GM12878 (cell line): ENCODE measurements around the gene ATP2A3. TPM values are rescaled to one million over a fixed set of nuclear protein-coding genes. Genes with fewer than 3 reads are reported as not detected.

Experiments used
- ATAC-seq: fragments of 200-7000 bp; cut with Tn5 transposase; 3 replicates; pipeline ENCODE4 v1.9.1; 2020; ENCODE audit warnings: mild to moderate bottlenecking, moderate library complexity
- BruUV-seq: library from RNA; stranded (reverse); fragments of 400-500 nt; replicated peaks from 2 replicates; lab custom pipeline; 2021; lab: Mats Ljungman, UMichigan
- CTCF ChIA-PET: fragments of 300-600 bp; sonication (Branson Sonifier 250); formaldehyde crosslinking; extraction: SDS; loops from one replicate; lab custom pipeline; 2021; ENCODE audit warnings: inconsistent platforms; lab: Yijun Ruan, JAX
- POLR2A ChIA-PET: fragments of 350-600 bp; formaldehyde crosslinking; extraction: SDS; loops from one replicate; lab custom pipeline; 2021; ENCODE audit warnings: inconsistent platforms; lab: Charles Lee
- RAD21 ChIA-PET: fragments of 300-600 bp; sonication (Branson Sonifier 250); formaldehyde crosslinking; loops from one replicate; lab custom pipeline; 2023; ENCODE audit warnings: antibody characterized with exemption; ENCODE audit not compliant: unreplicated experiment; lab: Charles Lee
- SMC1A ChIA-PET: fragments of 300-600 bp; sonication (Branson Sonifier 250); formaldehyde crosslinking; loops from one replicate; lab custom pipeline; 2023; ENCODE audit not compliant: unreplicated experiment, uncharacterized antibody; lab: Charles Lee
- DNase-seq: peaks from one replicate; pipeline ENCODE4 v3.0.0-alpha.2; 2011; ENCODE audit warnings: low read depth, low spot score
- FAIRE-seq: peaks from 3 replicates; lab custom pipeline; 2011; peaks lifted over from hg19 to GRCh38; lab: Jason Lieb, UNC
- H2AFZ ChIP-seq: 2 replicates; pipeline ENCODE4 v1.6.0; 2011; ENCODE audit warnings: low read depth, low read length, control low read depth; ENCODE audit not compliant: control insufficient read depth
- H3K27ac ChIP-seq: 2 replicates; pipeline ENCODE4 v1.5.1; 2011; ENCODE audit warnings: control low read depth; ENCODE audit not compliant: control insufficient read depth, insufficient read depth
- H3K27me3 ChIP-seq, 2 experiments: replicated peaks in 1 of 2; 2 replicates each; pipeline versions ENCODE4 v1.6.0 to v1.6.1; 2011; ENCODE audit warnings: low read length in 1 of 2; ENCODE audit not compliant: control insufficient read depth in 2 of 2, insufficient read depth in 2 of 2
- H3K36me3 ChIP-seq, 2 experiments: 2 replicates each; pipeline ENCODE4 v1.5.1; 2011; ENCODE audit warnings: low read length in 1 of 2; ENCODE audit not compliant: control insufficient read depth in 2 of 2, insufficient read depth in 2 of 2
- H3K4me1 ChIP-seq: 2 replicates; pipeline ENCODE4 v1.6.1; 2011; ENCODE audit warnings: mild to moderate bottlenecking, low read length, moderate library complexity, mixed read lengths; ENCODE audit not compliant: control insufficient read depth, insufficient read depth
- H3K4me2 ChIP-seq: 2 replicates; pipeline ENCODE4 v1.6.0; 2011; ENCODE audit warnings: control low read depth; ENCODE audit not compliant: control insufficient read depth, insufficient read depth
- H3K4me3 ChIP-seq: fragments of 200-600 bp; sonication (generic); 2 replicates; pipeline ENCODE4 v1.5.1; 2016
- H3K79me2 ChIP-seq: 2 replicates; pipeline ENCODE4 v1.6.0; 2011; ENCODE audit warnings: low read length; ENCODE audit not compliant: control insufficient read depth, insufficient read depth
- H3K9ac ChIP-seq: 2 replicates; pipeline ENCODE4 v1.8.0; 2011; ENCODE audit warnings: low read length, control low read depth, mixed read lengths; ENCODE audit not compliant: control insufficient read depth, insufficient read depth
- H3K9me3 ChIP-seq: replicated peaks from 3 replicates; pipeline ENCODE4 v1.5.1; 2011; ENCODE audit warnings: mild to moderate bottlenecking, low read length; ENCODE audit not compliant: control insufficient read depth, insufficient read depth
- H4K20me1 ChIP-seq: 2 replicates; pipeline ENCODE4 v1.6.0; 2011; ENCODE audit not compliant: control insufficient read depth, insufficient read depth
- ATF7 ChIP-seq: fragments of 450-650 bp; IDR thresholded peaks from 2 replicates; pipeline ENCODE4 v1.6.1; 2016; ENCODE audit warnings: low read depth, mild to moderate bottlenecking
- BACH1 ChIP-seq: fragments of 450-650 bp; IDR thresholded peaks from 2 replicates; pipeline ENCODE4 v1.6.1; 2017; ENCODE audit warnings: mild to moderate bottlenecking, borderline replicate concordance
- EED ChIP-seq: sonication (generic); IDR thresholded peaks from 2 replicates; pipeline ENCODE4 v1.6.1; 2016; ENCODE audit warnings: antibody characterized with exemption, low read depth
- GABPA ChIP-seq: IDR thresholded peaks from 2 replicates; pipeline ENCODE4 v1.6.1; 2014; ENCODE audit warnings: antibody characterized with exemption, low read depth, mild to moderate bottlenecking, inconsistent platforms
- IKZF2 ChIP-seq, 2 experiments: fragments of 450-650 bp; IDR thresholded peaks; 2 replicates each; pipeline ENCODE4 v1.6.1; 2017; ENCODE audit warnings: mild to moderate bottlenecking in 2 of 2, moderate library complexity in 2 of 2
- JUND ChIP-seq: IDR thresholded peaks from 2 replicates; pipeline ENCODE4 v1.6.1; 2012; ENCODE audit warnings: low read depth, mild to moderate bottlenecking, low read length, improper control_type of control experiment, moderate library complexity
- MYC ChIP-seq: IDR thresholded peaks from 2 replicates; pipeline ENCODE4 v1.6.1; 2011; ENCODE audit warnings: mild to moderate bottlenecking, low read length, moderate library complexity, inconsistent platforms; ENCODE audit not compliant: insufficient read depth, insufficient replicate concordance, insufficient read length, severe bottlenecking
- NR2F1 ChIP-seq: fragments of 450-650 bp; conservative IDR thresholded peaks from 2 replicates; pipeline ENCODE4 v1.6.1; 2017; ENCODE audit warnings: mild to moderate bottlenecking
- PAX8 ChIP-seq: fragments of 450-650 bp; IDR thresholded peaks from 2 replicates; pipeline ENCODE4 v1.6.1; 2017; ENCODE audit warnings: mild to moderate bottlenecking, moderate library complexity
- POLR2AphosphoS5 ChIP-seq: IDR thresholded peaks from 2 replicates; pipeline ENCODE4 v1.6.1; 2011; ENCODE audit warnings: mild to moderate bottlenecking, low read length, inconsistent platforms
- SMARCA5 ChIP-seq: fragments of 450-650 bp; IDR thresholded peaks from 2 replicates; pipeline ENCODE4 v1.6.1; 2017; ENCODE audit warnings: mild to moderate bottlenecking
- SUZ12 ChIP-seq: fragments of 200-600 bp; sonication (generic); IDR thresholded peaks from one replicate; pipeline ENCODE4 v1.6.1; 2018; ENCODE audit warnings: antibody characterized with exemption, mild to moderate bottlenecking; ENCODE audit not compliant: unreplicated experiment
- TCF12 ChIP-seq: IDR thresholded peaks from 2 replicates; pipeline ENCODE4 v1.6.1; 2011; ENCODE audit warnings: low read depth, mild to moderate bottlenecking, low read length
- YY1 ChIP-seq: IDR thresholded peaks from 2 replicates; pipeline ENCODE4 v1.6.1; 2011; ENCODE audit warnings: low read depth, mild to moderate bottlenecking, low read length
- WGBS: methylation state at CpG from one replicate; pipeline ENCODE4 v1.1.6; 2016; ENCODE audit warnings: low lambda C conversion rate; ENCODE audit not compliant: insufficient replicate concordance, insufficient coverage; ENCODE audit errors: missing lambda C conversion rate; 5-methylcytosine and 5-hydroxymethylcytosine counted together
- in situ Hi-C: fragments of 300-500 bp; cut with MboI; formaldehyde crosslinking; loops from 9 replicates; pipeline ENCODE4 v1.14.3; 2018; ENCODE audit warnings: mixed read lengths
- intact Hi-C: fragments of 100-400 bp; cut with micrococcal nuclease; formaldehyde crosslinking; loops from one replicate; pipeline ENCODE4 v1.14.2; 2022; ENCODE audit not compliant: unreplicated experiment
- polyA plus RNA-seq, 11 experiments: library from polyadenylated mRNA; depleted of rRNA in 4 of 11; unstranded in 6 of 11; stranded (reverse) in 5 of 11; fragments of >200 nt; fragmentation: Nextera tagmentation in 4 of 11; fragmentation: Illumina TruSeq in 1 of 11; extraction: Ambion mirVana in 4 of 11; extraction: Trizol in 1 of 11; gene quantifications; 1 replicate in 1 of 11; 2 replicates in 10 of 11; pipeline versions ENCODE4 v1.2.1 to v1.2.3, GENCODE V29; 2011 to 2016; ENCODE audit warnings: inconsistent platforms in 2 of 11, missing spikeins in 2 of 11, low read depth in 1 of 11
- total RNA-seq, 4 experiments: library from RNA; depleted of rRNA in 3 of 4; stranded (reverse); fragments of >200 nt in 3 of 4; fragmentation: Illumina TruSeq in 1 of 4; extraction: Trizol in 1 of 4; gene quantifications; 2 replicates each; pipeline versions ENCODE4 v1.2.1 to v1.2.3, GENCODE V29; 2013 to 2021
- TF ChIP-seq, protein P1 (sequence below): fragments of 450-650 bp; IDR thresholded peaks from 2 replicates; pipeline ENCODE4 v1.6.1; 2017; ENCODE audit warnings: borderline replicate concordance
- TF ChIP-seq, protein P2 (sequence below): fragments of 450-650 bp; IDR thresholded peaks from 2 replicates; pipeline ENCODE4 v1.6.1; 2017; ENCODE audit warnings: low read depth, mild to moderate bottlenecking, moderate library complexity

Gene ATP2A3
- total and polyA plus RNA-seq, 10 of the 15 experiments (the other 5 are each of a cell fraction or from before 2014, with no cell fraction given): 1.0 to 99.2 (median 37.9) TPM

DNA sequence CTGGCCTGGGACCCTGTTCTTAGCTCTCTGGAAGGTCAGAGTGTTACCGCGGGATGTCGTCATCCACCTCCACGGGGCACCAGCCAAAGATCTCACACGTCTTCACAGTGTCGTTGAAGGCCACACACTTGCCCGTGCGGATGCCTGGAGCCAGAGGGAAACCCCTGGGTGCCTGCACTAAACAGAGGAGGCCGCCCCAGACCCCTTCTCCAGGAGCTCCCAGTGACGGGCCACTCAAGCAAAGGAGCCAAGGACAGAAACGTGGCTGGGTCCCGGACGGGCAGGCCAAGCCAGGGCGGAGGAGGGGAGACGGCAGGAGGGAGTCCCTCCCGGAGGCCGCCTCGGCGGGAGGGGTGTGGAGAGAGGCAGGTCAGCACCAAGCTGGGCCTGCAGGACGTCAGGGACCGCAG is 60.4 kb downstream of the ATP2A3 start (continued):
- TF ChIP-seq GABPA (no peak), EED (no peak), SMARCA5 (no peak), BACH1 (no peak), POLR2AphosphoS5 (no peak), NR2F1 (no peak), YY1 (no peak), PAX8 (no peak), IKZF2 (IDR thresholded peaks at IDR 0.05) (no peak), MYC (no peak), SUZ12 (no peak)

DNA sequence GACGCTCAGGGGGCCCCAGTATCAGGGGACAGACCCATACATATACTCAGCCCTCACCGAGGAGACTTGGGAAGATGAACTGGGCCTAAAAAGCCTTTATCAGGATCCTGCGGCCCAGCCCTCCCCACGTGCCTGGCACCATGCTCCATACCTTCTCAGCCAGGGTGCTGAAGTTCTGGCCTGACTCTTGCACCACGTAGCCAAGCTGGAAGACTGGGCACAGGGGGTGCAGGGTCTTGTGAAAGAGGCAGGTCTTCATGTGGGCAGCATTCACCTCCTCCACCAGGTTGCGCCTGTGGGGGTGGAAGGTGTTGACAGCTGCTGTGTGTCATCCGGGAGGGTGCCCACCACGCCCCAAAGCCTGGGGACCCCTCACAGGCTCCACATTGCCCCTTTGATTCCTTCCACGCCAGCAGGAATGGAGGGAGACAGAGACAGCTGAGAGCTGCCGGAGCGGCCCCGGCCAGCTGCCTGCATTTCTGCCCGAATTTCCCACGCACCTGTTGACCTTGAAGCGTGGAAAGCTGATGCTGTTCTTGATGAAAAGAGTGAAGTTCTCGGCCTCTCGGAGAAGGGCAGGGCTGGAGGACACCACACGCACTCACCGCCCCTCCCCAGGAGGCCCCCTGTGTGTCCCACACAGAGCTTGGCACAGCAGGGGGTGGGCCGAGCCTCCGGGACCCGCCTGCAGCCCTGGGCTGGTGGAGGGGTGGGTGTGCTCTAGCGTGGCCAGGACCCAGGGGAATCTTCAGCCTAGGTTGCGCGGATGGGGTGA is 61.0 kb downstream of the ATP2A3 start:
- H3K9me3 ChIP-seq: no peaks in the 10 kb centered on the region
- ChIA-PET SMC1A (interaction anchor here (1.5 to 1.9 kb wide), 2 partner anchors 11 to 13 kb away, joined by 4 to 7 read pairs; no protein-coding TSS in a partner anchor), POLR2A (interaction anchor here (1.9 kb wide), 1 partner anchor 10 kb away, joined by 5 read pairs; no protein-coding TSS in a partner anchor), CTCF (interaction anchor here (1.0 to 1.6 kb wide), 2 partner anchors 8 to 11 kb away, joined by 3 to 7 read pairs; no protein-coding TSS in a partner anchor), RAD21 (no interaction called here)
- H3K4me1 ChIP-seq: peaks cover 5% of the 10 kb centered on the region
- no peak overlapping the region for H3K4me3 ChIP-seq
- no peak overlapping the region for H2AFZ ChIP-seq
- ATAC-seq (no peak), DNase-seq (no peak), FAIRE-seq (no peak)
- no peaks in the 10 kb centered on the region; a peak in 1 of 4 replicates for H3K27me3 ChIP-seq
- intact Hi-C loops (no loop called here), in situ Hi-C loops (no loop called here)
- no peak overlapping the region for H3K4me2 ChIP-seq
- no peaks in the 10 kb centered on the region for H3K79me2 ChIP-seq
- BruUV-seq: no TSS peak
- H3K36me3 ChIP-seq: no peaks in the 10 kb centered on the region
- no peak overlapping the region for H3K9ac ChIP-seq
- TF ChIP-seq ATF7 (no peak), JUND (no peak), TCF12 (no peak)
- TF ChIP-seq, protein P1, sequence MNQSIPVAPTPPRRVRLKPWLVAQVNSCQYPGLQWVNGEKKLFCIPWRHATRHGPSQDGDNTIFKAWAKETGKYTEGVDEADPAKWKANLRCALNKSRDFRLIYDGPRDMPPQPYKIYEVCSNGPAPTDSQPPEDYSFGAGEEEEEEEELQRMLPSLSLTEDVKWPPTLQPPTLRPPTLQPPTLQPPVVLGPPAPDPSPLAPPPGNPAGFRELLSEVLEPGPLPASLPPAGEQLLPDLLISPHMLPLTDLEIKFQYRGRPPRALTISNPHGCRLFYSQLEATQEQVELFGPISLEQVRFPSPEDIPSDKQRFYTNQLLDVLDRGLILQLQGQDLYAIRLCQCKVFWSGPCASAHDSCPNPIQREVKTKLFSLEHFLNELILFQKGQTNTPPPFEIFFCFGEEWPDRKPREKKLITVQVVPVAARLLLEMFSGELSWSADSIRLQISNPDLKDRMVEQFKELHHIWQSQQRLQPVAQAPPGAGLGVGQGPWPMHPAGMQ: no peak
- TF ChIP-seq, protein P2, sequence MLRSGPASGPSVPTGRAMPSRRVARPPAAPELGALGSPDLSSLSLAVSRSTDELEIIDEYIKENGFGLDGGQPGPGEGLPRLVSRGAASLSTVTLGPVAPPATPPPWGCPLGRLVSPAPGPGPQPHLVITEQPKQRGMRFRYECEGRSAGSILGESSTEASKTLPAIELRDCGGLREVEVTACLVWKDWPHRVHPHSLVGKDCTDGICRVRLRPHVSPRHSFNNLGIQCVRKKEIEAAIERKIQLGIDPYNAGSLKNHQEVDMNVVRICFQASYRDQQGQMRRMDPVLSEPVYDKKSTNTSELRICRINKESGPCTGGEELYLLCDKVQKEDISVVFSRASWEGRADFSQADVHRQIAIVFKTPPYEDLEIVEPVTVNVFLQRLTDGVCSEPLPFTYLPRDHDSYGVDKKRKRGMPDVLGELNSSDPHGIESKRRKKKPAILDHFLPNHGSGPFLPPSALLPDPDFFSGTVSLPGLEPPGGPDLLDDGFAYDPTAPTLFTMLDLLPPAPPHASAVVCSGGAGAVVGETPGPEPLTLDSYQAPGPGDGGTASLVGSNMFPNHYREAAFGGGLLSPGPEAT: no peak
- no peaks in the 10 kb centered on the region for H4K20me1 ChIP-seq
- WGBS: 46% methylated on average over 25 of the region's 25 CpGs
- H3K27ac ChIP-seq: no peak overlapping the region
